H9 (cell line): ENCODE data around the gene HCFC1. TPM values are rescaled to one million over a fixed set of nuclear protein-coding genes. Genes with fewer than 3 reads are reported as not detected.

ENCODE experiments used
- DNase-seq: peaks from one replicate; pipeline ENCODE4 v3.0.0-alpha.2; 2017
- H2AFZ ChIP-seq: one replicate; pipeline ENCODE4 v1.6.1; 2013; ENCODE audit warnings: mild to moderate bottlenecking, low read length, control low read depth, moderate library complexity
- H2AK5ac ChIP-seq: 2 replicates; pipeline ENCODE4 v1.6.1; 2013; ENCODE audit warnings: low read length, control low read depth, mixed read lengths; ENCODE audit not compliant: insufficient read length
- H2BK120ac ChIP-seq: one replicate; pipeline ENCODE4 v1.6.1; 2013; ENCODE audit warnings: low read depth, mild to moderate bottlenecking, low read length, control low read depth, inconsistent platforms; ENCODE audit not compliant: poor library complexity, severe bottlenecking
- H2BK12ac ChIP-seq: 2 replicates; pipeline ENCODE4 v1.6.1; 2013; ENCODE audit warnings: low read length, control low read depth, mixed read lengths, low read depth; ENCODE audit not compliant: insufficient read length
- H2BK15ac ChIP-seq: 2 replicates; pipeline ENCODE4 v1.6.1; 2013; ENCODE audit warnings: low read depth, low read length, control low read depth
- H2BK20ac ChIP-seq: one replicate; pipeline ENCODE4 v1.6.1; 2013; ENCODE audit warnings: low read depth, mild to moderate bottlenecking, low read length, control low read depth, inconsistent platforms; ENCODE audit not compliant: poor library complexity, severe bottlenecking
- H2BK5ac ChIP-seq: 2 replicates; pipeline ENCODE4 v1.6.1; 2013; ENCODE audit warnings: low read length, control low read depth, mixed read lengths; ENCODE audit not compliant: insufficient read length
- H3K14ac ChIP-seq: 2 replicates; pipeline ENCODE4 v1.6.1; 2013; ENCODE audit warnings: low read length, control low read depth; ENCODE audit not compliant: insufficient read depth
- H3K18ac ChIP-seq: 2 replicates; pipeline ENCODE4 v1.6.1; 2013; ENCODE audit warnings: low read depth, mild to moderate bottlenecking, mixed read lengths, low read length, control low read depth; ENCODE audit not compliant: insufficient read length
- H3K23ac ChIP-seq: 2 replicates; pipeline ENCODE4 v1.6.1; 2013; ENCODE audit warnings: low read length, control low read depth, mixed read lengths, low read depth; ENCODE audit not compliant: insufficient read length
- H3K23me2 ChIP-seq: 2 replicates; pipeline ENCODE4 v1.6.1; 2013; ENCODE audit warnings: low read depth, mild to moderate bottlenecking, mixed read lengths, low read length, control low read depth; ENCODE audit not compliant: insufficient read length, poor library complexity, severe bottlenecking
- H3K27ac ChIP-seq: 2 replicates; pipeline ENCODE4 v1.5.1; 2013; ENCODE audit warnings: low read length, control low read depth, mixed read lengths, low read depth; ENCODE audit not compliant: insufficient read length
- H3K27me3 ChIP-seq: 2 replicates; pipeline ENCODE4 v1.6.1; 2013; ENCODE audit warnings: low read length, control low read depth, inconsistent platforms; ENCODE audit not compliant: insufficient read depth
- H3K4ac ChIP-seq: 2 replicates; pipeline ENCODE4 v1.6.1; 2013; ENCODE audit warnings: low read depth, mild to moderate bottlenecking, control low read depth, inconsistent platforms, low read length, moderate library complexity
- H3K4me1 ChIP-seq: 2 replicates; pipeline ENCODE4 v1.6.1; 2013; ENCODE audit warnings: low read length, control low read depth, inconsistent platforms; ENCODE audit not compliant: insufficient read depth
- H3K4me2 ChIP-seq: 2 replicates; pipeline ENCODE4 v1.6.1; 2013; ENCODE audit warnings: low read length, control low read depth, mixed read lengths; ENCODE audit not compliant: insufficient read length, insufficient read depth
- H3K56ac ChIP-seq: 2 replicates; pipeline ENCODE4 v1.6.1; 2013; ENCODE audit warnings: low read depth, mild to moderate bottlenecking, mixed read lengths, low read length, control low read depth; ENCODE audit not compliant: insufficient read length
- H3K79me1 ChIP-seq: 2 replicates; pipeline ENCODE4 v1.6.1; 2013; ENCODE audit warnings: low read depth, mild to moderate bottlenecking, moderate library complexity, low read length, control low read depth, inconsistent platforms; ENCODE audit not compliant: insufficient read depth, poor library complexity, severe bottlenecking
- H3K79me2 ChIP-seq: 2 replicates; pipeline ENCODE4 v1.6.1; 2013; ENCODE audit warnings: low read length, control low read depth, inconsistent platforms; ENCODE audit not compliant: insufficient read depth
- H3K9ac ChIP-seq: 2 replicates; pipeline ENCODE4 v1.6.1; 2013; ENCODE audit warnings: low read length, control low read depth, mixed read lengths; ENCODE audit not compliant: insufficient read length; ENCODE audit errors: extremely low read depth
- H3K9me3 ChIP-seq: one replicate; pipeline ENCODE4 v1.6.1; 2013; ENCODE audit warnings: low read depth, low read length, inconsistent platforms; ENCODE audit not compliant: control insufficient read depth
- H3T11ph ChIP-seq: one replicate; pipeline ENCODE4 v1.6.1; 2013; ENCODE audit warnings: mild to moderate bottlenecking, low read length, control low read depth, inconsistent platforms
- H4K20me1 ChIP-seq: one replicate; pipeline ENCODE4 v1.6.1; 2013; ENCODE audit not compliant: control insufficient read depth, insufficient read length, insufficient read depth
- H4K5ac ChIP-seq: 2 replicates; pipeline ENCODE4 v1.6.1; 2013; ENCODE audit warnings: low read depth, mild to moderate bottlenecking, mixed read lengths, low read length, control low read depth; ENCODE audit not compliant: insufficient read length
- H4K8ac ChIP-seq: replicated peaks from 2 replicates; pipeline ENCODE4 v1.6.1; 2013; ENCODE audit warnings: low read length, control low read depth, mixed read lengths, low read depth; ENCODE audit not compliant: insufficient read length
- H4K91ac ChIP-seq: 2 replicates; pipeline ENCODE4 v1.6.1; 2013; ENCODE audit warnings: low read depth, mild to moderate bottlenecking, moderate library complexity, mixed read lengths, low read length, control low read depth; ENCODE audit not compliant: insufficient read length
- H3K27ac Mint-ChIP-seq, 3 experiments: 2 replicates in 2 of 3; 3 replicates in 1 of 3; pipeline ENCODE4 v1.8.0; 2020 to 2021; ENCODE audit warnings: mixed read lengths in 3 of 3, mild to moderate bottlenecking in 1 of 3, moderate library complexity in 1 of 3
- H3K27me3 Mint-ChIP-seq: 2 replicates; pipeline ENCODE4 v1.8.0; 2021; ENCODE audit warnings: low read depth, mild to moderate bottlenecking, moderate library complexity, mixed read lengths
- H3K36me3 Mint-ChIP-seq, 3 experiments: 2 replicates in 2 of 3; 3 replicates in 1 of 3; pipeline ENCODE4 v1.8.0; 2020 to 2021; ENCODE audit warnings: low read depth in 3 of 3, mixed read lengths in 3 of 3; ENCODE audit not compliant: insufficient read depth in 1 of 3
- H3K4me1 Mint-ChIP-seq, 2 experiments: 2 replicates each; pipeline ENCODE4 v1.8.0; 2020; ENCODE audit warnings: mixed read lengths in 2 of 2
- H3K4me3 Mint-ChIP-seq, 2 experiments: 2 replicates in 1 of 2; 3 replicates in 1 of 2; pipeline ENCODE4 v1.8.0; 2020 to 2021; ENCODE audit warnings: mild to moderate bottlenecking in 2 of 2, mixed read lengths in 2 of 2, moderate library complexity in 1 of 2
- H3K9me3 Mint-ChIP-seq, 2 experiments: 2 replicates in 1 of 2; 3 replicates in 1 of 2; pipeline ENCODE4 v1.8.0; 2020; ENCODE audit warnings: mild to moderate bottlenecking in 2 of 2, mixed read lengths in 2 of 2, moderate library complexity in 1 of 2
- WGBS: extraction: QIAGEN DNeasy Blood & Tissue Kit; methylation state at CpG from one replicate; pipeline ENCODE4 v1.1.7; 2013; ENCODE audit warnings: missing lambda C conversion rate, low lambda C conversion rate, mixed read lengths; ENCODE audit not compliant: insufficient read length; ENCODE audit errors: extremely low coverage; 5-methylcytosine and 5-hydroxymethylcytosine counted together
- total RNA-seq: library from RNA; stranded (reverse); gene quantifications from 2 replicates; pipeline ENCODE4 v1.2.1, GENCODE V29; 2021
- TF ChIP-seq, protein P1 (sequence below): fragments of 200-600 bp; sonication (generic); conservative IDR thresholded peaks from 3 replicates; pipeline ENCODE4 v1.8.0; 2021; ENCODE audit warnings: antibody characterized with exemption, mild to moderate bottlenecking

The HCFC1 gene
- total RNA-seq, 1 experiment from 2014 or later, result 144 TPM

DNA sequence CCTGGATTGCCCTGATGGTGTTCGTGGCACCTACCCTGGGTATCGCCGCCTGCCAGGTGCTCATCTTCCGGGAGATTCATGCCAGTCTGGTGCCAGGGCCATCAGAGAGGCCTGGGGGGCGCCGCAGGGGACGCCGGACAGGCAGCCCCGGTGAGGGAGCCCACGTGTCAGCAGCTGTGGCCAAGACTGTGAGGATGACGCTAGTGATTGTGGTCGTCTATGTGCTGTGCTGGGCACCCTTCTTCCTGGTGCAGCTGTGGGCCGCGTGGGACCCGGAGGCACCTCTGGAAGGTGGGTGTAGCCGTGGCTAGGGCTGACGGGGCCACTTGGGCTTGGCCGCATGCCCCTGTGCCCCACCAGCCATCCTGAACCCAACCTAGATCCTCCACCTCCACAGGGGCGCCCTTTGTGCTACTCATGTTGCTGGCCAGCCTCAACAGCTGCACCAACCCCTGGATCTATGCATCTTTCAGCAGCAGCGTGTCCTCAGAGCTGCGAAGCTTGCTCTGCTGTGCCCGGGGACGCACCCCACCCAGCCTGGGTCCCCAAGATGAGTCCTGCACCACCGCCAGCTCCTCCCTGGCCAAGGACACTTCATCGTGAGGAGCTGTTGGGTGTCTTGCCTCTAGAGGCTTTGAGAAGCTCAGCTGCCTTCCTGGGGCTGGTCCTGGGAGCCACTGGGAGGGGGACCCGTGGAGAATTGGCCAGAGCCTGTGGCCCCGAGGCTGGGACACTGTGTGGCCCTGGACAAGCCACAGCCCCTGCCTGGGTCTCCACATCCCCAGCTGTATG, 65.3 kb downstream of the HCFC1 start:
- Histone ChIP-seq H4K20me1 (no peaks in the 10 kb centered on the region), H3K14ac (no peak overlapping the region), H3K27ac (no peak overlapping the region), H3K4me2 (no peak overlapping the region), H3K4ac (no peak overlapping the region), H4K5ac (no peak overlapping the region), H3K56ac (no peak overlapping the region), H2AK5ac (no peak overlapping the region), H2BK12ac (no peak overlapping the region), H3K9me3 (peaks cover 11% of the 10 kb centered on the region), H3K18ac (no peak overlapping the region), H4K8ac (no peak overlapping the region), H3T11ph (no peak overlapping the region), H3K23me2 (no peaks in the 10 kb centered on the region), H2BK5ac (no peak overlapping the region), H3K4me1 (no peaks in the 10 kb centered on the region), H3K27me3 (no peaks in the 10 kb centered on the region), H2BK15ac (no peak overlapping the region), H4K91ac (no peak overlapping the region), H3K23ac (no peak overlapping the region), H3K79me2 (no peaks in the 10 kb centered on the region), H3K79me1 (no peaks in the 10 kb centered on the region), H2BK120ac (no peak overlapping the region), H2BK20ac (no peak overlapping the region), H3K9ac (no peak overlapping the region), H2AFZ (no peak overlapping the region)
- no peak overlapping the region for H3K27ac Mint-ChIP-seq
- no CpG with 5 or more reads among the region's 27 CpGs for WGBS
- H3K36me3 Mint-ChIP-seq, result peaks cover 2 to 23% (median 4%) of the 10 kb centered on the region in 3 experiments; a peak in 4 of 7 replicates
- peaks cover 55 to 67% of the 10 kb centered on the region in 2 experiments for H3K9me3 Mint-ChIP-seq
- H3K27me3 Mint-ChIP-seq, result no peaks in the 10 kb centered on the region; the same call in 1 of the 2 replicates
- H3K4me3 Mint-ChIP-seq, result no peak overlapping the region
- DNase-seq, result no peak
- TF ChIP-seq, protein P1, sequence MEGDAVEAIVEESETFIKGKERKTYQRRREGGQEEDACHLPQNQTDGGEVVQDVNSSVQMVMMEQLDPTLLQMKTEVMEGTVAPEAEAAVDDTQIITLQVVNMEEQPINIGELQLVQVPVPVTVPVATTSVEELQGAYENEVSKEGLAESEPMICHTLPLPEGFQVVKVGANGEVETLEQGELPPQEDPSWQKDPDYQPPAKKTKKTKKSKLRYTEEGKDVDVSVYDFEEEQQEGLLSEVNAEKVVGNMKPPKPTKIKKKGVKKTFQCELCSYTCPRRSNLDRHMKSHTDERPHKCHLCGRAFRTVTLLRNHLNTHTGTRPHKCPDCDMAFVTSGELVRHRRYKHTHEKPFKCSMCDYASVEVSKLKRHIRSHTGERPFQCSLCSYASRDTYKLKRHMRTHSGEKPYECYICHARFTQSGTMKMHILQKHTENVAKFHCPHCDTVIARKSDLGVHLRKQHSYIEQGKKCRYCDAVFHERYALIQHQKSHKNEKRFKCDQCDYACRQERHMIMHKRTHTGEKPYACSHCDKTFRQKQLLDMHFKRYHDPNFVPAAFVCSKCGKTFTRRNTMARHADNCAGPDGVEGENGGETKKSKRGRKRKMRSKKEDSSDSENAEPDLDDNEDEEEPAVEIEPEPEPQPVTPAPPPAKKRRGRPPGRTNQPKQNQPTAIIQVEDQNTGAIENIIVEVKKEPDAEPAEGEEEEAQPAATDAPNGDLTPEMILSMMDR, result no peak
- H3K4me1 Mint-ChIP-seq, result peaks cover 2 to 20% of the 10 kb centered on the region in 2 experiments
